Heart right ventricle (tissue), 16 donors: Measurements from ENCODE around the gene FUT8. TPM values are rescaled to one million over a fixed set of nuclear protein-coding genes. Genes with fewer than 3 reads are reported as not detected.

Experiments used
- ATAC-seq, 8 donors: fragments of 200-7000 bp; cut with Tn5 transposase; one replicate each; pipeline ENCODE4 v1.9.1; 2020; ENCODE audit warnings: mild to moderate bottlenecking in 8 of 8, moderate library complexity in 8 of 8, moderate number of reproducible peaks in 1 of 8
- DNase-seq, 2 donors: peaks; one replicate each; pipeline ENCODE4 v3.0.0-alpha.2; 2020
- H3K27ac ChIP-seq, 10 donors: fragments of 200-600 bp; sonication (generic) in 2 of 10; one replicate each; pipeline versions ENCODE4 v1.5.0 to v1.8.0; 2020 to 2022; ENCODE audit warnings: mild to moderate bottlenecking in 3 of 10
- H3K27me3 ChIP-seq, 7 donors: fragments of 200-600 bp; one replicate each; pipeline ENCODE4 v1.8.0; 2021 to 2022; ENCODE audit warnings: mild to moderate bottlenecking in 2 of 7
- H3K36me3 ChIP-seq, 9 donors: fragments of 200-600 bp; sonication (generic) in 1 of 9; one replicate each; pipeline versions ENCODE4 v1.5.0 to v1.8.0; 2020 to 2022; ENCODE audit warnings: mild to moderate bottlenecking in 2 of 9
- H3K4me1 ChIP-seq, 9 donors: fragments of 200-600 bp; sonication (generic) in 1 of 9; one replicate each; pipeline versions ENCODE4 v1.5.0 to v1.8.0; 2020 to 2022; ENCODE audit warnings: mild to moderate bottlenecking in 4 of 9
- H3K4me3 ChIP-seq, 10 donors: fragments of 200-600 bp; sonication (generic) in 2 of 10; one replicate each; pipeline versions ENCODE4 v1.5.0 to v1.8.0; 2020 to 2022; ENCODE audit warnings: mild to moderate bottlenecking in 7 of 10, moderate library complexity in 2 of 10
- H3K9me3 ChIP-seq, 11 donors: fragments of 200-600 bp in 10 of 11; sonication (generic) in 2 of 11; one replicate each; pipeline versions ENCODE4 v1.5.0 to v1.8.0; 2013 to 2022; ENCODE audit warnings: mild to moderate bottlenecking in 2 of 11, control low read depth in 1 of 11, moderate library complexity in 1 of 11
- WGBS, 2 donors: extraction: QIAGEN DNeasy Blood & Tissue Kit; methylation state at CpG; one replicate each; pipeline ENCODE4 v1.1.7; 2013; ENCODE audit warnings: inconsistent platforms in 1 of 2; 5-methylcytosine and 5-hydroxymethylcytosine counted together
- intact Hi-C, 10 donors: fragments of 100-400 bp; cut with DNase I; formaldehyde crosslinking; loops; one replicate each; pipeline versions ENCODE4 v1.11.1 to v1.14.2; 2022
- polyA plus RNA-seq, 2 donors: library from polyadenylated mRNA; stranded (reverse); fragments of 200-250 nt; gene quantifications; one replicate each; pipeline ENCODE4 v1.2.3, GENCODE V29; 2013
- total RNA-seq, 10 donors: library from RNA; stranded (reverse); fragmentation: NEBNext Ultra II Directional in 3 of 10; extraction: Animal tissue kit (Norgen Biotek cat#: 25700) in 3 of 10; gene quantifications; one replicate each; pipeline versions ENCODE4 v1.2.1 to v1.2.4, GENCODE V29; 2021 to 2023
- TF ChIP-seq, protein P1 (sequence below), 9 donors: fragments of 200-600 bp; sonication (generic) in 2 of 9; IDR thresholded peaks; one replicate each; pipeline versions ENCODE4 v1.5.0 to v1.8.0; 2021 to 2022; ENCODE audit warnings: antibody characterized with exemption in 9 of 9, mild to moderate bottlenecking in 5 of 9, moderate library complexity in 1 of 9
- donor health status: Arrhythmogenic right ventricular cardiomyopathy.
- donor health status: ischemic (EF 13 %, LVEDD 7.1; RV severe dilation, severe dysfunction).
- donor health status: healthy with polysubstance abuse.
- donor health status: DM: no; HTN: yes; CAD: no.
- donor health status: DM: no; HTN: no; CAD: no.
- donor health status: ischemic (EF 25% LVEDD 6.9; RV normal size, moderate dysfunction).
- donor health status: ischemic (EF 25% LVEDD 5.7; RV mildly dilated, moderate dysfunction).
- donor health status: healthy.
- donor health status: DM: yes; HTN: yes; CAD: no.
- donor health status: Ischemic cardiomyopathy.
- donor health status: ischemic (EF 35%, LVEDD 5.7; RV mildly dilated, moderate dysfunction).
- donor health status: nonischemic (EF 11% LVEDD 7.7; RV severe dilation, severe dysfunction).
- donor health status: DM: yes; HTN: yes; CAD: no.
- donor health status: PGD.
- donor health status: ischemic (EF 29% LVEDD 5.4; RV normal size, mild dysfunction).
- donor health status: nonischemic (EF 23%, LVEDD 6.1; RV moderate dilation, normal function).

FUT8 gene
- total and polyA plus RNA-seq, 12 donors, result 2.9 to 16.1 (median 9.9) TPM

DNA sequence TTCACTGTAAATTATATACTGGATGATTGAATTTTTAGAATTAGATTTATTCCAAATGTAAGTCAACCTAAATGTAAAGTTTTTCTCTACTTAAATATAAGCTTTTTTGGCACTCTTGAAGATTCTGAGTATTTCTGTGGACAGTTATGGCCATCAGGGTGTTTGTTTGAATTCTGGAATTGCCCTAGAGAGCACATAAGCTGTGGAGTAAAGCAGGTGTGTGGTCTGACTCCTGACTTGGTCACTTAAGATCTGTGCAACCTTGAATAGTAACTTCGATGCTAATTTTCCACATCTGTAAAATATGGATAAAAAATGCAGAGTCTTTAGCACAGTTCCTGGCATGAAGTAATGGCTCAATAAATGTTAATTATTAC is 64.4 kb downstream of the FUT8 start:
- TF ChIP-seq, protein P1, sequence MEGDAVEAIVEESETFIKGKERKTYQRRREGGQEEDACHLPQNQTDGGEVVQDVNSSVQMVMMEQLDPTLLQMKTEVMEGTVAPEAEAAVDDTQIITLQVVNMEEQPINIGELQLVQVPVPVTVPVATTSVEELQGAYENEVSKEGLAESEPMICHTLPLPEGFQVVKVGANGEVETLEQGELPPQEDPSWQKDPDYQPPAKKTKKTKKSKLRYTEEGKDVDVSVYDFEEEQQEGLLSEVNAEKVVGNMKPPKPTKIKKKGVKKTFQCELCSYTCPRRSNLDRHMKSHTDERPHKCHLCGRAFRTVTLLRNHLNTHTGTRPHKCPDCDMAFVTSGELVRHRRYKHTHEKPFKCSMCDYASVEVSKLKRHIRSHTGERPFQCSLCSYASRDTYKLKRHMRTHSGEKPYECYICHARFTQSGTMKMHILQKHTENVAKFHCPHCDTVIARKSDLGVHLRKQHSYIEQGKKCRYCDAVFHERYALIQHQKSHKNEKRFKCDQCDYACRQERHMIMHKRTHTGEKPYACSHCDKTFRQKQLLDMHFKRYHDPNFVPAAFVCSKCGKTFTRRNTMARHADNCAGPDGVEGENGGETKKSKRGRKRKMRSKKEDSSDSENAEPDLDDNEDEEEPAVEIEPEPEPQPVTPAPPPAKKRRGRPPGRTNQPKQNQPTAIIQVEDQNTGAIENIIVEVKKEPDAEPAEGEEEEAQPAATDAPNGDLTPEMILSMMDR (IDR thresholded peaks at IDR 0.05), result no peak
- WGBS, 2 donors, result 96 to 97% methylated on average over 1 of the region's 1 CpG

DNA sequence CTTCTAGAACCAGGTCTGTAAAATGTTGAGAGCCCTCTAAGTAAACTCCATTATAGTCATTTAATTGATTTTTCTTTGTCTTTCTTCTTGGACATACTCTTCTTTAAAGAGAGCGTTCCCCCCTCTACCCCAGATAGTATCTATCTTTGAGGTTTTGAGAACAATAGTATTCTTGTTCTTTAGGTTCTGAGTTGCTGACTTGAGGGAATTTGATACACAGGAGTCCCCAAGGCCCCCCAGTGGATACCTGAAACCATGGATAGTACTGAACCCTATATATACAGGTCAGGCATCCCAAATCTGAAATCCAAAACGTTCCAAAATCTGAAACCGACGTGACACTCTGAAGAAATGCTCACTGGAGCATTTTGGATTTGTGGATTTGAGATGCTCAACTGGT is 65.5 kb downstream of the FUT8 start:
- H3K9me3 ChIP-seq, result no peaks in the 10 kb centered on the region
- H3K27me3 ChIP-seq, result no peaks in the 10 kb centered on the region
- 93 to 95% methylated on average over 4 of the region's 4 CpGs for WGBS, 2 donors
- H3K4me1 ChIP-seq, result peaks cover 0 to 9% (median 4%) of the 10 kb centered on the region in 9 donors
- no peak overlapping the region for H3K27ac ChIP-seq
- ATAC-seq (no peak), DNase-seq (no peak)
- H3K4me3 ChIP-seq, result no peak overlapping the region
- intact Hi-C loops, result no loop called here
- TF ChIP-seq, protein P1 (IDR thresholded peaks at IDR 0.05), result no peak
- no peaks in the 10 kb centered on the region for H3K36me3 ChIP-seq

More for the DNA sequence above, 64.4 kb downstream of the FUT8 start:
- Histone ChIP-seq H3K9me3 (no peaks in the 10 kb centered on the region), H3K36me3 (no peaks in the 10 kb centered on the region), H3K4me1 (peaks cover 0 to 6% (median 0%) of the 10 kb centered on the region in 9 donors), H3K4me3 (no peak overlapping the region), H3K27me3 (no peaks in the 10 kb centered on the region), H3K27ac (no peak overlapping the region)
- no peak for DNase-seq
- ATAC-seq, result no peak
- intact Hi-C loops, result no loop called here

DNA sequence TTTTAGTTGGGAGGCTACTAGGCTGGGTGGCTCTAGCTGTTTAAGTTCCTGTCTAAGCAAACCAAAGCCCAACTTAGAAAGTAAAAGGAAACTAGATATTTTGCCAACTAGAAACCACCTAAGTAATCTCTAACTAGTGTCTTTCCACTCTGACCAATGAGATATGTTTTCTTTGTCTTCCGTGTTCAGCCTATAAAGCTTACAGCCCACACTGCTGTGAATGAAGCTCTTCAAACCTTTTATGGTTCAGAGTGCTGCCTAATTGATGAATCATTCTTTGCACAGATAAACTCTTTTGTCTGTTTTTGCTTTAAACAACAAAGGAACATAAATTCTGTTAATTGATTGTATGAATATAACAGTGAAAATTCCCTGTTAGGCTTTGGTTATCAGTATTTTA is 66.1 kb downstream of the FUT8 start:
- TF ChIP-seq, protein P1 (IDR thresholded peaks at IDR 0.05), result no peak
- intact Hi-C loops, result no loop called here
- ATAC-seq (no peak), DNase-seq (no peak)
- Histone ChIP-seq H3K36me3 (no peaks in the 10 kb centered on the region), H3K9me3 (no peaks in the 10 kb centered on the region), H3K4me1 (peaks cover 0 to 13% (median 4%) of the 10 kb centered on the region in 9 donors), H3K4me3 (no peak overlapping the region), H3K27ac (no peak overlapping the region), H3K27me3 (no peaks in the 10 kb centered on the region)
- WGBS, 2 donors, result 89% methylated on average over 1 of the region's 1 CpG

DNA sequence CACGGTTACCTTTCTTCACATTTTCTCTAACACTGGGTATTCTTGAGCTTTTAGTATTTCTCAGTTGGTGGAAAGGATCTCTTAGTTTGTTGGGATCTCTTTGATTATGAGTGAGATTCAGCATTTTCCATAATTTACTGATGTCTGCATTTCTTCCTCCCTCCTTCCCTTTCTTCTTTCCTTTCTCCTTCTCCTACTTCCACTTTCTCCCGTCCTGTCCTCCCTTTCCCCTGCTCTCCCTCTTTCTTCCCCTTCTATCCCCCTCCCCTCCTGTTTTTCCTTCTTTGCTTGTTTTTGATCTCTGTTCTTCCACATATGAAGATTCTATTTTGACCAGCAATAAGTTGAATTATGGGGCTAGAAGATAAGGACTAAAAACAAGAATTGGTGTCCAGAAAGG is 66.9 kb downstream of the FUT8 start:
- DNase-seq (no peak), ATAC-seq (no peak)
- H3K27ac ChIP-seq, result no peak overlapping the region
- H3K9me3 ChIP-seq, result no peaks in the 10 kb centered on the region
- intact Hi-C loops, result no loop called here
- TF ChIP-seq, protein P1 (IDR thresholded peaks at IDR 0.05), result no peak
- WGBS, 2 donors, result 97 to 100% methylated on average over 2 of the region's 2 CpGs
- no peak overlapping the region for H3K4me3 ChIP-seq
- H3K27me3 ChIP-seq, result no peaks in the 10 kb centered on the region
- H3K4me1 ChIP-seq, result peaks cover 0 to 13% (median 4%) of the 10 kb centered on the region in 9 donors
- H3K36me3 ChIP-seq, result no peaks in the 10 kb centered on the region
